ENCODE results near the gene NPHP1. TPM values are rescaled to one million over a fixed set of nuclear protein-coding genes. Genes with fewer than 3 reads are reported as not detected.

Gene NPHP1
- total and polyA plus RNA-seq, 2 of the 8 experiments (the other 6 are each of a cell fraction or from before 2014, with no cell fraction given) = 1.4 to 2.8 TPM

GRCh38 chr2:110215566-110216158, 10.8 kb upstream of the NPHP1 start:
- no peak overlapping the region for H2BK12ac ChIP-seq (ENCODE audit: low read depth, low read length)
- no peak overlapping the region for H3K18ac ChIP-seq (ENCODE audit: extremely low read depth, low read length)
- FAIRE-seq = no peak
- H2BK20ac ChIP-seq (ENCODE audit: low read length) = no peak overlapping the region
- no peak overlapping the region for H2BK15ac ChIP-seq (ENCODE audit: low read length)
- peaks cover 10 to 29% of the 10 kb centered on the region in 2 experiments; a peak in 3 of 4 replicates for H3K9me3 ChIP-seq (ENCODE audit: insufficient read depth in 2 of 2, low read depth in 1 of 2, low read length in 1 of 2)
- no peak overlapping the region for H2AK5ac ChIP-seq (ENCODE audit: low read depth, low read length)
- no peak for DNase-seq (ENCODE audit: low read depth in 1 of 2, low spot score in 2 of 2)
- H3K9ac ChIP-seq (replicated peaks in 1 of 4; ENCODE audit: extremely low read depth in 1 of 4, low read depth in 3 of 4, low read length in 3 of 4) = no peak overlapping the region
- no peak overlapping the region for H3K56ac ChIP-seq (replicated peaks; ENCODE audit: insufficient read length, low read depth, low read length)
- H3K23ac ChIP-seq (ENCODE audit: insufficient read length) = no peak overlapping the region
- no peak overlapping the region for H2BK5ac ChIP-seq (ENCODE audit: low read depth, low read length)
- H3K4me1 ChIP-seq (replicated peaks in 1 of 4; ENCODE audit: control insufficient read depth in 3 of 4, insufficient read depth in 4 of 4, low read length in 3 of 4) = no peaks in the 10 kb centered on the region
- H3K14ac ChIP-seq (ENCODE audit: insufficient read length) = no peak overlapping the region
- no peak overlapping the region for H2AFZ ChIP-seq (ENCODE audit: low read length)
- H4K91ac ChIP-seq (replicated peaks; ENCODE audit: insufficient read length, low read length) = no peak overlapping the region
- peaks cover 0 to 4% of the 10 kb centered on the region in 2 experiments; a peak in 1 of 4 replicates for H3K79me2 ChIP-seq (ENCODE audit: control insufficient read depth in 1 of 2, insufficient read depth in 2 of 2, low read length in 2 of 2)
- H4K5ac ChIP-seq (ENCODE audit: insufficient read length, low read depth, low read length) = no peak overlapping the region
- H3K27me3 ChIP-seq (replicated peaks in 1 of 4; ENCODE audit: control insufficient read depth in 3 of 4, extremely low read depth in 1 of 4, insufficient read depth in 3 of 4, low read length in 3 of 4) = no peaks in the 10 kb centered on the region
- H4K8ac ChIP-seq (ENCODE audit: extremely low read depth, insufficient read depth, low read length) = no peak overlapping the region
- H3K23me2 ChIP-seq (ENCODE audit: low read depth, low read length) = peaks cover 4% of the 10 kb centered on the region; the same call in 1 of the 2 replicates
- ChIA-PET POLR2A (ENCODE audit: partially characterized antibody) (no interaction called here), CTCF (ENCODE audit: partially characterized antibody) (no interaction called here)
- WGBS, 2 experiments (ENCODE audit: extremely low coverage in 1 of 2, insufficient coverage in 1 of 2, insufficient read length in 1 of 2, insufficient replicate concordance in 2 of 2, low coverage in 1 of 2, low lambda C conversion rate in 2 of 2, missing lambda C conversion rate in 1 of 2) = 87% methylated on average over 4 of the region's 4 CpGs; no CpG with 5 or more reads in 1 of the 2 experiments
- H4K20me1 ChIP-seq (replicated peaks in 1 of 2; ENCODE audit: control insufficient read depth in 1 of 2, insufficient read depth in 2 of 2, low read length in 2 of 2) = no peaks in the 10 kb centered on the region
- H2BK120ac ChIP-seq (replicated peaks; ENCODE audit: low read depth, low read length) = no peak overlapping the region
- no peak overlapping the region for H3K4me2 ChIP-seq (ENCODE audit: insufficient read depth in 1 of 2, low read depth in 2 of 2, low read length in 2 of 2)
- H3K79me1 ChIP-seq (ENCODE audit: low read depth, low read length) = no peaks in the 10 kb centered on the region
- H3K4ac ChIP-seq (replicated peaks; ENCODE audit: insufficient read length, low read depth, low read length) = no peak overlapping the region
- no peak overlapping the region for H3K4me3 ChIP-seq (ENCODE audit: extremely low read depth in 1 of 4, insufficient read depth in 2 of 4, low read depth in 3 of 4, low read length in 4 of 4)
- H3K36me3 ChIP-seq (ENCODE audit: control insufficient read depth in 2 of 4, insufficient read depth in 4 of 4, low read length in 3 of 4) = peaks cover 0 to 2% (median 0%) of the 10 kb centered on the region in 4 experiments; a peak in 1 of 8 replicates
- no peak overlapping the region for H3K27ac ChIP-seq (ENCODE audit: low read depth, low read length)
- no peak for TF ChIP-seq CHD2 (IDR thresholded peaks at IDR 0.05; ENCODE audit: low read length)
- TF ChIP-seq MAX (IDR thresholded peaks at IDR 0.05) = no peak
- no peak for TF ChIP-seq EGR1 (IDR thresholded peaks at IDR 0.05; ENCODE audit: borderline replicate concordance, low read depth, low read length)
- no peak for TF ChIP-seq USF2 (IDR thresholded peaks at IDR 0.05; ENCODE audit: low read length)
- TF ChIP-seq SP4 (IDR thresholded peaks at IDR 0.05; ENCODE audit: low read length) = no peak
- TF ChIP-seq GABPA (IDR thresholded peaks at IDR 0.05; ENCODE audit: borderline replicate concordance, insufficient read depth, low read length) = no peak
- TF ChIP-seq BACH1 (IDR thresholded peaks at IDR 0.05; ENCODE audit: low read length) = no peak
- TF ChIP-seq HDAC2 (IDR thresholded peaks at IDR 0.05; ENCODE audit: borderline replicate concordance in 1 of 2, low read depth in 2 of 2, low read length in 2 of 2) = no peak
- no peak for TF ChIP-seq EP300 (IDR thresholded peaks at IDR 0.05; ENCODE audit: borderline replicate concordance in 1 of 2, low read depth in 2 of 2, low read length in 2 of 2)
- TF ChIP-seq KDM4A (IDR thresholded peaks at IDR 0.05; ENCODE audit: low read depth, low read length, severe bottlenecking) = no peak
- no peak for TF ChIP-seq POLR2A (IDR thresholded peaks at IDR 0.05; ENCODE audit: control extremely low read depth in 1 of 2, low read depth in 2 of 2, low read length in 2 of 2)
- TF ChIP-seq CREB1 (IDR thresholded peaks at IDR 0.05) = no peak
